GM19351 (cell line): Measurements from ENCODE around the gene TCEAL8.
A peak's percentile ranks its signal among the peaks of the same experiment; 100 is the strongest.
"Not testable (repeated sequence)": the region's sequence is repeated elsewhere in the genome, so short reads cannot be mapped to it uniquely, and the experiment has no call there.

ENCODE experiments used
- ATAC-seq: cut with Tn5 transposase; IDR thresholded peaks from one replicate; pipeline ENCODE4 v1.9.1; 2021; ENCODE audit warnings: mild to moderate bottlenecking, moderate library complexity; ENCODE audit not compliant: unreplicated experiment

TCEAL8 gene, protein sequence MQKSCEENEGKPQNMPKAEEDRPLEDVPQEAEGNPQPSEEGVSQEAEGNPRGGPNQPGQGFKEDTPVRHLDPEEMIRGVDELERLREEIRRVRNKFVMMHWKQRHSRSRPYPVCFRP

GRCh38 chrX:103254921-103255493 lies at the start of gene TCEAL8:
Gene TCEAL8, minus strand, starts transcription at chrX:103255155. Its CDS starts 1,176 bp downstream, at chrX:103253979.
- peak; percentile 95 for ATAC-seq

- peak; percentile 47 for ATAC-seq
These were observed 49.8 kb upstream of the TCEAL8 start for GRCh38 chrX:103304705-103305104.

GRCh38 chrX:103293118-103293517 lies 38.2 kb upstream of the TCEAL8 start:
- ATAC-seq = no peak

DNA sequence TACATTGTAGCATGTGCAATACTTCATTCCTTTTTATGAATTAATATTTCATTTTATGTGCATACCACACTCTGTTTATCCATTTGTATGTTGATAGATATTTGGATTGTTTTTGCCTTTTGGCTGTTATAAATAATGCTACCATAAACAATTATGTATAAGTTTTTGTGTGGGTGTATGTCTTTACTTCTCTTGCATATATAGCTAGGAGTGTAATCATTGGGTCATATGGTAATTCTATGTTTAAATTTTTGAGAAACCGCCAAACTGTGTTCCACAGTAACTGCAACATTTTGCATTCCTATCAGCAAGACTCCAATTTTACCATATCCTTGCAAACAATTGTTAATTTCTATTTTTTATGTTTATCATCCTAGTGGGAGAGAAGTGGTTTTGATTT lies 24.7 kb upstream of the TCEAL8 start:
- ATAC-seq = no peak

GRCh38 chrX:103276581-103277002 lies 21.6 kb upstream of the TCEAL8 start, which contains the start of gene TCEAL5:
Gene TCEAL5, minus strand, starts transcription at chrX:103276750. Its CDS starts 2,187 bp downstream, at chrX:103274563.
- ATAC-seq = no peak

- no peak for ATAC-seq
These were observed 21.1 kb upstream of the TCEAL8 start for GRCh38 chrX:103275947-103276567.

DNA sequence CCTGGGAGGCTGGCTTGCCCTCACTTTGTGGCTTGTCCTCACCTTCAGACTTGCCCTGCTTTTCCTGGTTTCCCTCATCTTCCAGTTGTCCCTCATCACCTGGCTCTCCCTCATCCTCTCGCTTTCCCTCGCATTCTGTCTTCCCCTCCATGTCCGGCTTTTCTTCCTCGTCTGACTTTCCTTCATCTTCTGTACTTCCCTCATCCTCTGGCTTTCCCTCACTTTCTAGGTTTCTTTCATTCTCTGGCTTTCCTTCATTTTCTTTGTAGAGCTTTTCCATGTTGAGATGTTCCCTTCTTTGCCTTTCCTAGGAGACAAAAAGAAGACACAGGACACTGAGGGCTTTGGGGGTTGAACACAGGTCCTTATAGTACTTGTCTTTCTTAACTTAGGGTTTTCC lies 19.3 kb upstream of the TCEAL8 start:
- no peak for ATAC-seq

DNA sequence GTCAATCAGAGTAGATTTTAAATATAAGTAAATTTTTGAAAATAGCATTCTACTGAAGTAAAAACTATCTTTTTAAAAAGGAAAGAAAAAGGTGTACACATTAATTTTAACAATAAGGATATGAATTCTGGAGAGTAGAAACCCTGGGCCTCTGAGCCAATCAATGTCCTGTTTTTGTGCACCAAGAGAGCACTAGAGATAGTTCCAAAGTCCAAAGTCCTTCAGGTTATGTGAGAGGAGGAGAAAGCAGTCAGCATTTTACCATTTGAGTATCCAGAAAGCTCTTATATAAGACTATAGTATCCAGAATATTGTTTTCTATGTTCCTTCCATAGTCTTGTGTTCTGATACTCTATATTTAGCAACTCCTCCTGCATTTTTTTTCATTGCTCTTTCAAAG lies 3.3 kb upstream of the TCEAL8 start:
- no peak for ATAC-seq

DNA sequence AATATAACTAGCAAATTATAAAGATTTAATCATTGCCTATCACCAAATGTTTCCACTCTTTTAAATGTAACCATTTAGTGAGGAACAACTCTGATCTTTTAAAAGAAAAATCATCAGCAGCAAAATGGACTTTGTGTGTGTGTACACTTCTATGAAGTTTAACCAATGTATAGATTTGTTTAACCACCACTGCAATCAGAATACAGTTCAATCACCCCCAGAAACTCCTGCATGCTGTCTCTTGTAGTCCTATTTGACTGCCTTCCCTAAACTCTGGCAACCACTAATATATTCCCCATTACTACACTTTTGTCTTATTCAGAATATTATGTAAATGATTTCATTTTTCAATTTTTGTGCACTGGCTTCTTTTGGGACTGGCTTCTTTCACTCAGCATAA lies 1.7 kb upstream of the TCEAL8 start:
- ATAC-seq = no peak

DNA sequence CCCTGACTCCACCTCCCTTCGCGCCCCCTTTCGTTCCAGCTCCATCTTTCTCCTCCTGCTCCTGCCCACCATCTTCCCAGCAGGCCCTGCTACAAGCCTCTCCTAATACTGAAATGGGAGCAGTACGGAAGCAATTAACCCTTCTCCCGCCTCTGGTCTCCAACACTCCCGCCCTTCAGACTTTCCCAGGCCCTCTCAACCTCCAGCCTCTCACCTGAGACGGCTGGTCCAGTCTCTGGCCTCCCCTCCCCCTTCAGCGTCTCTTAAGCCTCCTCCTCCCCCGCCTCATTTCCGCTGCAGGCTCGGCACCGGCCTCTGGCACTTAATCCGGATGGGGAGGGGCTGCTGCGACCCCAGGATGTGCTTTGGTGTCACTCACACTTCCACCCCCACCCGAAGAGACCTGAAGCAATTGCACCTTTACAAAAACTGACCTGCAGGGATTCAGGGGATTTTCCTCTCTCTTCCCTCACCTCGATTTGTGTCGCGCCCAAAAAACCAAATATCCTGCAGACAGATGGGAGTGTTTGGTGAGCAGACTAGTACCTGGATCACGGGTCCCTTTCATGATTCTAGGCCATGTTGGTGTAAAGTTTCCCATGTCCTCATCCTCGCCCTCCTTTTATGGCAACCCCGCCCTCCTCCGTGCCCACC lies 657 bp downstream of the TCEAL8 start:
- peak; percentile 64 for ATAC-seq

- no peak for ATAC-seq
These were observed 1.3 kb downstream of the TCEAL8 start for GRCh38 chrX:103253608-103254007.

- no peak for ATAC-seq
These were observed 4.0 kb downstream of the TCEAL8 start for GRCh38 chrX:103250977-103251376.

DNA sequence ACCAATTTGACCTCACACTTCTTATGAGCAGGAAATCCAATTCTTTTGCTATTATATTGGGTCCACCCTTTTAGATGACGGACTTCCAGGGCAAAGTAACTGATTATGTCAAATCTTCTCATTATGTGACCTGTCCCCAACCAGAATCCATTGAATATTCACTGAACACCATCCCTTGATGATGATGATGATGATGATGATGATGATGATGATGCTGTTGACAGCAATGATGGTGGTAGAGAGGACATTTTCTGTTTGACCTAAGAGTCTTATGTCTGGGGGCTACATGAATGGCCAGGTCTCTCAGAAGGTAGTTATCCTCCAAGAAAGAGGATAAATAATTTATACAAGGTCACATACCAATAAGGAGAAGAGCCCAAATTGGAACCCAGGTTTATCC lies 5.2 kb downstream of the TCEAL8 start:
- no peak for ATAC-seq

GRCh38 chrX:103248553-103248952 lies 6.4 kb downstream of the TCEAL8 start:
- peak; percentile 78 for ATAC-seq

DNA sequence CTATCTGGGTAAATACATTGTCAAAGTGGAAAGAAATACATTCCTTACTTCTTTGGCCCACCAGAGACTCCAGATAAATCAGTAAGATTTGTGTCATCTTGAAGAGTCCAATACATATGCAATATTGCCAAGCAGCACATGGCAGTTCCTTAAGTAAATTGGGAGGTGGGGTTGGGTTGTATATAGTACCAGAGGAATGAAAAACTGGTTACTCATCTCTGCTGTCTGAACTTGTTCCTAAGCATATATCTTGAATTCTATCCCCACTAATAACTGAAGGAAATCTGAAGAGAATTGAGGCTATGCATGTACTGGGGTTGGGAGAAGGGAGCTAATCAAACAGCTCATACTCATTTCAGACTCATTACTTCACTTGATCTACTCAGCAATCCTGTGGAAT lies 14.8 kb downstream of the TCEAL8 start:
- no peak for ATAC-seq

- no peak for ATAC-seq
These were observed 18.7 kb downstream of the TCEAL8 start for GRCh38 chrX:103236296-103236695.

DNA sequence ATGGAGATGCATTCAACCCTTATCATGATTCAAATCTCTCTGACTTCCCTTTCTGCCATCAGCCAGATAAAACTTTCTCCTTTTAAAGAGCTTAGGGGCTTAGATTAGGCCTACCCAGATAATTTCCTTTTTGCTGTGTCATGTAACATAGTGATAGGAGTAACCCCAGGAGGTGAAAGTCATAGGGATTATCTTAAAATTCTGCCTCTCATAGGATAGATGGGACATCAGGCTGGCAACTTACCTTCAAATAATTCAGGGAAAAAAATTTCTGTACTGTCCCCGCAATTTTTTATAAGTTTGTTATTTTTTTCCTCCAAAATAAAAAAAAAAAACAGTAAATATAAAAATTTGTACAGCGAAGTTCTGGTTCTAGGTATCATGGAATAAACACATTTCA lies 19.3 kb downstream of the TCEAL8 start:
- ATAC-seq = not testable (repeated sequence)

- no peak for ATAC-seq
These were observed 20.1 kb downstream of the TCEAL8 start for GRCh38 chrX:103234869-103235268.

DNA sequence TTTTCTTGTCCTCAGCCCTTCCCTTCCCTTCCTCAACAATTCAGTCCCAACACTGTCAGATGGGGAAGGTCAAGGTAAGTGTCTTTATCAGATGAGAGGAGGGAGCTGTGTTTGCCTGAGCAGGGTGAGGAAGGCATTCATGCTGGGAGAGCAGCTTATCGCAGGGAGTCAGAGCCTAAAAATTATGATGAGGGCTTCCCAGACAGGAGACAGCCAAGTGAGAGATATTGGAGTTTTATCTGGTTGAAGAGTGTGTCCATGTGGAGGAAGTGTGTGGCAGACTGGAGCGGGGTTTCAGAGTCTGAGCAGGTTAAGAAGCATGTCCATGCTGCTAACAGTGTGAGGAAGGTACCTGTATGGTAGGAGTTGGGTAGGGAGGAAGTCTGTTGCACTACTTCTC lies 21.7 kb downstream of the TCEAL8 start:
- no peak for ATAC-seq

DNA sequence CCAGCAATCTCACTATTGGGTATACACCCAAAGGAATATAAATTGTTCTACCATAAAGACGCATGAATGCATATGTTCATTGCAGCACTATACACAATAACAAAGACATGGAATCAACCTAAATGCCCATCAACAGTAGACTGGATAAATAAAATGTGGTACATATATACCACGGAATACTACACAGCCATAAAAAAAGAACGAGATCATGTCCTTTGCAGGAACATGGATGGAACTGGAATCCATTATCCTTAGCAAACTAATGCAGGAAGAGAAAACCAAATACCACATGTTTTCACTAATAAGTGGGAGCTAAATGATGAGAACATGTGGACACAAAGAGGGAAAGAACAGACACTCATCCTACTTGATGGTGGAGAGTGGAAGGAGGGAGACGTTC lies 29.0 kb downstream of the TCEAL8 start:
- ATAC-seq = not testable (repeated sequence)

DNA sequence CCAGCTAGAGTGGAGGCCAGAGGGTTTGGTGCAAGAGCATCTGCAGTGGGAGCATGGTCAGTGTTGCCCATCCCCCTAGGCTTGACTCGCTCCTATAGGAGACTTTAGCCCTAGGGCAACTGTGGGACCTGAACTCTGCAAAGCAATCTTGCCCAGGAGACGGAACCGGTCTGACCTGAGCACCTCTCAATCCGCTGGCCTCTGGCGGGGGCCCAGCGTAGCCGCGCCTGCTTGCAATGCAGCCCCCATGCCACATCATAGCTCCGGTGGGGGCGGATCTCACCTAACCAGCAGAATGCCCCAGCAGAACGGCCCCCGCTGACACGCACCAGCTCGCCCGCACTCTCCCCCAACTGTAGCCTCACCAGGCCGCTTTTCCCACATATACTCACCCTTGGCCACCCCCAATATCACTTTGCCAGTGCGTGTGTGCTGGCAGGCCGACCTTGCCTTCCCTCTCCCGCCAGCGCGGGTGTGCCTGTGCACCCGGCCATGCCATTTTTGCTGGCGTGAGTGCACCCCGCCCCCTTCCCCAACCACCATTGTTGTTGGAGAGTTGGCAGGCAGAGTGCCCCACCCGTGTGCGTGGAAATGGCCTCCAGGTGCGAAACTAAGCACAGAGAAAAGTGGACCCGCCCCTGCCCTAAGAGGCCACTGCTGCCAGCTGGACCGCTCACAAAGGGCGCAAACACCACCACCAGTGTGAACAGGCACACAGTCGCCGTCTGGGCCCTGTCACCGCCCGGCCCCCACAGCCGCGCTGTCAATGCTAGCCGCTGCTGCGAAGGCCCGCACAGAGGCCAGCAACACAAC lies 34.2 kb downstream of the TCEAL8 start:
- no peak for ATAC-seq
